PFSK-1 (cell line): ENCODE measurements around the gene ABHD16B.
A peak's percentile ranks its signal among the peaks of the same experiment; 100 is the strongest.

ENCODE experiments used
- FOXP2 ChIP-seq: optimal IDR thresholded peaks from 2 replicates; pipeline ENCODE3; 2011; ENCODE audit warnings: borderline replicate concordance, control low read depth, inconsistent platforms; ENCODE audit not compliant: insufficient read depth; ENCODE audit errors: extremely low read length, extremely low read depth
- POLR2AphosphoS5 ChIP-seq: IDR thresholded peaks from 2 replicates; pipeline ENCODE4 v1.6.1; 2012; ENCODE audit warnings: low read depth, mild to moderate bottlenecking, control low read depth, low read length, moderate library complexity
- SIN3A ChIP-seq: IDR thresholded peaks from 2 replicates; pipeline ENCODE4 v1.6.1; 2012; ENCODE audit warnings: mild to moderate bottlenecking, low read length, moderate library complexity, borderline replicate concordance; ENCODE audit not compliant: insufficient read depth
- TAF1 ChIP-seq: IDR thresholded peaks from 2 replicates; pipeline ENCODE4 v1.6.1; 2012; ENCODE audit warnings: low read length, control low read depth, borderline replicate concordance; ENCODE audit not compliant: insufficient read depth
- TF ChIP-seq, protein P1 (sequence below), 2 experiments: IDR thresholded peaks; 2 replicates each; pipeline versions ENCODE4 v1.6.1 to v1.8.0; 2011 to 2012; ENCODE audit warnings: low read depth in 2 of 2, low read length in 2 of 2, control low read depth in 1 of 2, inconsistent platforms in 1 of 2, mild to moderate bottlenecking in 1 of 2, moderate library complexity in 1 of 2; ENCODE audit not compliant: insufficient read depth in 1 of 2

ABHD16B gene

DNA sequence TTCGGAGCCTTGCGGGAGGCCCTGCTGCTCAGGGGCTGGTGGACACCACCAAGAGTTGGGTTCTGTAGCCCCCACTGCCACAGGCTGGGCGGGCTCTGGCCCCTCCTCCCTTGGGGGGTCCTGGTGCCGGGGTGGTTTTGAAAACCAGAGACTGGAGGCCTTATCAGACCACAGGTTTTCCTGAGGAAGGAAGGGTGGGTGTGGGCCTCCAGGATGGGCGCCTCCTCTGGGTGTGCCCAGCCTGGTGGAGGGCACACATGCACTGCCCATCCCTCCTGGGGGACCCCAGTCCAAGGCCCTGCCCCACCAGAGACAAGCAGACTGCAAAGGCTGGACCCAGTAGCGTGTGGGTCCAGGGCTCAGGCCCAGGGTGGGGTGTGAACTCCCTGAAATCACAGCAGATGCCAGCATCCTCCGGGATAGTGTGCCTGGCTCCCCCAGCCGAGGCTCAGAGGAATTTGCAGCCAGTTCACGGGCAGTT is 16.7 kb upstream of the ABHD16B start:
- TF ChIP-seq POLR2AphosphoS5 (no peak), SIN3A (no peak)

- TF ChIP-seq, protein P1, sequence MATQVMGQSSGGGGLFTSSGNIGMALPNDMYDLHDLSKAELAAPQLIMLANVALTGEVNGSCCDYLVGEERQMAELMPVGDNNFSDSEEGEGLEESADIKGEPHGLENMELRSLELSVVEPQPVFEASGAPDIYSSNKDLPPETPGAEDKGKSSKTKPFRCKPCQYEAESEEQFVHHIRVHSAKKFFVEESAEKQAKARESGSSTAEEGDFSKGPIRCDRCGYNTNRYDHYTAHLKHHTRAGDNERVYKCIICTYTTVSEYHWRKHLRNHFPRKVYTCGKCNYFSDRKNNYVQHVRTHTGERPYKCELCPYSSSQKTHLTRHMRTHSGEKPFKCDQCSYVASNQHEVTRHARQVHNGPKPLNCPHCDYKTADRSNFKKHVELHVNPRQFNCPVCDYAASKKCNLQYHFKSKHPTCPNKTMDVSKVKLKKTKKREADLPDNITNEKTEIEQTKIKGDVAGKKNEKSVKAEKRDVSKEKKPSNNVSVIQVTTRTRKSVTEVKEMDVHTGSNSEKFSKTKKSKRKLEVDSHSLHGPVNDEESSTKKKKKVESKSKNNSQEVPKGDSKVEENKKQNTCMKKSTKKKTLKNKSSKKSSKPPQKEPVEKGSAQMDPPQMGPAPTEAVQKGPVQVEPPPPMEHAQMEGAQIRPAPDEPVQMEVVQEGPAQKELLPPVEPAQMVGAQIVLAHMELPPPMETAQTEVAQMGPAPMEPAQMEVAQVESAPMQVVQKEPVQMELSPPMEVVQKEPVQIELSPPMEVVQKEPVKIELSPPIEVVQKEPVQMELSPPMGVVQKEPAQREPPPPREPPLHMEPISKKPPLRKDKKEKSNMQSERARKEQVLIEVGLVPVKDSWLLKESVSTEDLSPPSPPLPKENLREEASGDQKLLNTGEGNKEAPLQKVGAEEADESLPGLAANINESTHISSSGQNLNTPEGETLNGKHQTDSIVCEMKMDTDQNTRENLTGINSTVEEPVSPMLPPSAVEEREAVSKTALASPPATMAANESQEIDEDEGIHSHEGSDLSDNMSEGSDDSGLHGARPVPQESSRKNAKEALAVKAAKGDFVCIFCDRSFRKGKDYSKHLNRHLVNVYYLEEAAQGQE (IDR thresholded peaks at IDR 0.05; ENCODE audit: insufficient read depth in 1 of 2, low read depth in 2 of 2, low read length in 2 of 2) = peak in 1 of 2 experiments; percentile 45; a peak in 1 of 4 replicates
- TF ChIP-seq POLR2AphosphoS5 (peak; percentile 15; the same call in 1 of the 2 replicates), TAF1 (no peak), SIN3A (no peak), FOXP2 (no peak)
Measured at GRCh38 chr20:63846128-63846771, 15.0 kb upstream of the ABHD16B start.

GRCh38 chr20:63846888-63847236 is 14.4 kb upstream of the ABHD16B start:
- no peak; the same call in 1 of the 2 replicates for TF ChIP-seq POLR2AphosphoS5
- no peak for TF ChIP-seq SIN3A
- no peak for TF ChIP-seq FOXP2
- TF ChIP-seq, protein P1 (IDR thresholded peaks at IDR 0.05; ENCODE audit: insufficient read depth in 1 of 2, low read depth in 2 of 2, low read length in 2 of 2) = no peak
- TF ChIP-seq TAF1 = no peak

DNA sequence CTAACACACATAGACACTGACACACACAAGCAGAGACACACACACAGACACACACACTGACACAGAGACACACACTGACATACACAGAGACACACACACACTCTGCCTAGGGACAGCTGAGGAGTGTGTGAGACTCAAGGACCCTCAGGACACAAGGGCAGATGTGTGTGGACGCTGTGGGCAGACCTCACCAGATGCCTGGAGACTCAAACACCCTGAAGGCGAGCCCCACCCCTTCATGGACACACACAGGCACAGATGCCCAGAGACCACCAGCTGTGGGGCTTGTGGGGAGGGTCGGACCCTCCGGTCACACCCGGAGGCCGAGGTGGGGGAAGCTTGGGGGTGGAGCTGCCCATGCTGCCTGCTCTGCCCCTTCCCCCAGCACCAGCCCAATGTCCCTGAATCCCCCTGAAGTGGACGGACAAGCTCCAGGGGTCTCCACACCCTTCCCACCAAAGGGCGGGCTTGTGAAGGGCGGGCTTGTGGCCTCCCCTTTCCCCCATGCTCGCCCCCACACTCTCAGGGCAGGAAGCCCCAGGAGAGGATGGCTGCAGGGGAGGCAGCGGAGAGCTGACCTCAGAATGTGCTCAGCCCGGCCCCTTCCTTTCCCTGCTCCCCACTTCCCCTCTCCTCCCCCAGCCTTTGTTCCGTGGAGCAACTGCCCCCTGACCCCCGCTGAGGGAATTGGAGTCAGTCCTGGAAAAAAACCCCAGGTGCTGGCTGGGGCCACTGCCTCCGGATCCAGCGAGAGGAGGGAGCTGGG is 13.9 kb upstream of the ABHD16B start:
- TF ChIP-seq SIN3A (no peak), POLR2AphosphoS5 (no peak), FOXP2 (no peak), TAF1 (no peak)
- TF ChIP-seq, protein P1 (IDR thresholded peaks at IDR 0.05; ENCODE audit: insufficient read depth in 1 of 2, low read depth in 2 of 2, low read length in 2 of 2) = no peak; a peak in 1 of 4 replicates

GRCh38 chr20:63848003-63848911 is 13.0 kb upstream of the ABHD16B start:
- TF ChIP-seq FOXP2 = peak; percentile 40
- TF ChIP-seq, protein P1 (IDR thresholded peaks at IDR 0.05; ENCODE audit: insufficient read depth in 1 of 2, low read depth in 2 of 2, low read length in 2 of 2) = no peak
- TF ChIP-seq TAF1 = no peak
- no peak for TF ChIP-seq SIN3A
- TF ChIP-seq POLR2AphosphoS5 = no peak
